ENCODE measurements around the gene SH3PXD2A.

The SH3PXD2A gene

DNA sequence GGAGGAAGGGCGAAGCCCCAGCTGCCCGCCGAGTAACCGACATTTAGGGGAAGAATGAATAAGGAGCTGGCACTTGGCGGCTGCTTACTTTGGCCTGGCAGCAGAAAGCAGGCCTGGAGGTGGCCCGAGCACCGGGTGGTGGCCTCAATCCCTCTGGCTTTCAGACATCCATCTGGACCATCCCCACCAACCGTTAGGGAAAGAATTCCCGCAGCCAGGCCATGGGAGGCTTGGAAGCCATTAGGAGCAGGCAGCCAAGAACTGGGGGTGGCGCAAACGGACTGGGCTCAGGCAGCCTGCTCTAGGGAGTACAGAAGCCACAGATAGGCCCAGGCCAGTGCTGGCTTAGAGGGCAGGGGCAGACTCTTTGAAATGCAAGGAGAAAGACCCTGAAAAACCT is 229.2 kb downstream of the SH3PXD2A start:
- no peak for DNase-seq (ENCODE audit: low spot score)
- peak overlapping the region in 1 of 2 donors; percentile 12 for H3K27ac ChIP-seq

DNA sequence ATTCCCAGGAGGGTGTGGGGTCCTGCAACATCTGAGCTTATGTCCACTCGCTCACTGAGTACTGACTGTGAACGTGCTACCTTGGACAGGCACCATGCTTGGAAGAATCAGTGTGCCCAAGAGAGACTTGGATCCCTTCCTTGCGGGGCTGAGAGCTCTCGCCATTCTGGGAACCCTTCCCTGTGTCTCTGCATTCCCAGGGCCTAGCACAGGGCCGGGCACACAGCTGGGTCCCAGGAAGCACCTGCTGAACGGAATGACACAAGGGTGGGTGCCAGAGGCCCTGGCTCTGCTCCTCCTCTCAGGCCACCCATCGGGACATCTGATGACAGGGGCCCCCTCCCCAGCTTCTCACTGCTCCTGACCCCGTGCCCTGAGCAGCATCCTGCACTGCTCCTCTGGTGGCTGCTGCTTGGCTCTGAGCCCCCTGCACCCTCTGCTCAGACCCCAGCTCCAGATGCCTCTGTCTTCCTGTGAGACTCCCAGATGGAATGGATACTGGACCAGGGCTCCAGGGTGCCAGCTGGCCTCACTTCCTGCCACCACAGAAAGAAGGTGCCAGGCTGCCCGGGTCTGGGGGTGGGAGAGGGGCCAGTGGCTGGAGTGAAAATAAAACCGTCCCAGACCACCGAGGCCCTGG is 232.3 kb downstream of the SH3PXD2A start:
- Histone ChIP-seq H3K4me3 (no peak overlapping the region), H3K27ac (peak overlapping the region; percentile 36 to 90)
- no peak for DNase-seq (ENCODE audit: low spot score)
- TF ChIP-seq, protein P1, sequence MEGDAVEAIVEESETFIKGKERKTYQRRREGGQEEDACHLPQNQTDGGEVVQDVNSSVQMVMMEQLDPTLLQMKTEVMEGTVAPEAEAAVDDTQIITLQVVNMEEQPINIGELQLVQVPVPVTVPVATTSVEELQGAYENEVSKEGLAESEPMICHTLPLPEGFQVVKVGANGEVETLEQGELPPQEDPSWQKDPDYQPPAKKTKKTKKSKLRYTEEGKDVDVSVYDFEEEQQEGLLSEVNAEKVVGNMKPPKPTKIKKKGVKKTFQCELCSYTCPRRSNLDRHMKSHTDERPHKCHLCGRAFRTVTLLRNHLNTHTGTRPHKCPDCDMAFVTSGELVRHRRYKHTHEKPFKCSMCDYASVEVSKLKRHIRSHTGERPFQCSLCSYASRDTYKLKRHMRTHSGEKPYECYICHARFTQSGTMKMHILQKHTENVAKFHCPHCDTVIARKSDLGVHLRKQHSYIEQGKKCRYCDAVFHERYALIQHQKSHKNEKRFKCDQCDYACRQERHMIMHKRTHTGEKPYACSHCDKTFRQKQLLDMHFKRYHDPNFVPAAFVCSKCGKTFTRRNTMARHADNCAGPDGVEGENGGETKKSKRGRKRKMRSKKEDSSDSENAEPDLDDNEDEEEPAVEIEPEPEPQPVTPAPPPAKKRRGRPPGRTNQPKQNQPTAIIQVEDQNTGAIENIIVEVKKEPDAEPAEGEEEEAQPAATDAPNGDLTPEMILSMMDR (IDR thresholded peaks at IDR 0.05): no peak

More for the DNA sequence above, 229.2 kb downstream of the SH3PXD2A start:
- H3K4me3 ChIP-seq: no peak overlapping the region
- TF ChIP-seq, protein P1 (IDR thresholded peaks at IDR 0.05): no peak

DNA sequence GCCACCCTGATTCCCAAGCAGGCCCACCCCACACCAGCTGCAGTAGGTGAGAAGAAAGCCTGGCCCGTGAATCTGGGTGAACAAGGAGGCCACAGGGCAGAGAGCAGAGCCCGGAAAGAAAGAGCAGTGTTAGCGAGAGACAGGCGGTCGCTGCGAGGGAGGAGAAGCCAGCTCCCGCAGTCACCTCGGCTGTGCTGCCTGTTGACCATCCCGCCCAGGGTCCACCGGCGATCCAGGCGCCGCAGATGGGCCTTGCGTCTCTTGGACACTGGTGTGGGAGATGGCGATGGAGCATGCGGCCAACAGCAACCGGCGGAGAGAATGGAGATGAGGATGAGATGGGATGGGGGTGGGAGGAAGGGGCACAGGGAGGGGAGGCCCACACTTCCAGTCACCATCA is 233.1 kb downstream of the SH3PXD2A start:
- TF ChIP-seq, protein P1 (IDR thresholded peaks at IDR 0.05): no peak
- no peak for DNase-seq (ENCODE audit: low spot score)
- H3K27ac ChIP-seq: peak overlapping the region; percentile 36 to 90
- no peak overlapping the region for H3K4me3 ChIP-seq

DNA sequence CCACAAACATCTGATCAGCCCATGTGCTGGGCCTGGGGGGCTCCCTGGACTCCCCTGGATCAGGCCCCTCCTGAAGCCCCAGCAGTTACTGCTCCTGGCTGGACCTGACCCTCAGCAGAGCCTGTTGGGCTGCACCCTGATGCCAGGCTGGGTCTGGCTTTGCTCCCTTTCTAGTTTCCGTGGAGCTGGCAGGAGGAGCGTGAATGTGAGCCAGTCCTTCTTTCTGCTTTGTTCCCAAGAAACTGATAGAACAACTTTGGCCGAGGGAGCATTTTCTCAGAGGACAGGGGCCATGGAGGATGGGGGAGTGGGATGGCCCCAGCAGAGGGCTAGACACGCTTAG is 233.6 kb downstream of the SH3PXD2A start:
- H3K27ac ChIP-seq: peak overlapping the region; percentile 36 to 90
- no peak for DNase-seq (ENCODE audit: low spot score)
- no peak overlapping the region for H3K4me3 ChIP-seq
- TF ChIP-seq, protein P1 (IDR thresholded peaks at IDR 0.05): no peak

DNA sequence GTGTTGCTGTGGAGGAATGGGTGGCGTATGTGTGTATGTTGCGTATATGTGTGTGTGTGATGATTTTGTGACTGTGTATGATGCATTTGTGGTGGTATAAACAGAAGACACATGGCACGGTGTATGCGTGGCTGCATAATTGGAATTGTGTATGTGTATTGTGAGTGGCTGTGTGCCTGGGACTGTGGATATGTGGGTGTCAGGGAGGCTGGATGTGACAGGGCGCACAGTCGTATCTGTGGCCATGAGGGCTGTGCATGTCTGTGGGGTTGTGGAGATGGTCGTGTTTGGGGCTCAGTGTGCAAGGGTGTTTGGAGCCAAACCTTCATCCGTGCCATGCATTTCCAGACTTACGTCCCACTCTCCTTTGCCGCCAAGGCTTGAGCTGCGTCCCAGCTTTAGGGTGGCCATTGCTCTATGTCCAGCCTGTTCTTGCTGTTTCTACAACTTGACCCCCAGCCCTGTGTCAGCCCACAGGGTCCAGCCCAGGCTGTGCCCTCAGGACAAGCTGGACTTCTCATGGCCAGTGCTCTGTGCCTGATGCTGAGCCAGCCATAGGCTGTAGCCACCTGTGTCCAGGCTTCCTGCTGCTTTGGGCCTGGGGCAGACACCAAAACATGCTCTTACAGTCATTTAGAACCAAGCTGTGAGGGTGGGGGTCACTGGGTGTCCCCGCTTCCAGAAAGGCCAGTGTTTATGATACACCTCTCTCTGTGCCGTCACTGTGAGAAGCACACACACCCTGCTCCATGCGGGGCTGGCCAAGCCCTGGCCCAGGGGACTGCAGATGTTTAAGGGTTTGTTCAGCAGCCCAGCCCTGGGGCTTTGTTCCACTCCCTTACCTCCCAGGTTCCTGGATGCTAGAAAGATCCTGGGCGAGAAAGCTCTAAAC is 234.2 kb downstream of the SH3PXD2A start:
- TF ChIP-seq, protein P1 (IDR thresholded peaks at IDR 0.05): no peak
- no peak overlapping the region for H3K4me3 ChIP-seq
- H3K27ac ChIP-seq: peak overlapping the region; percentile 40 to 90
- DNase-seq (ENCODE audit: low spot score): no peak

DNA sequence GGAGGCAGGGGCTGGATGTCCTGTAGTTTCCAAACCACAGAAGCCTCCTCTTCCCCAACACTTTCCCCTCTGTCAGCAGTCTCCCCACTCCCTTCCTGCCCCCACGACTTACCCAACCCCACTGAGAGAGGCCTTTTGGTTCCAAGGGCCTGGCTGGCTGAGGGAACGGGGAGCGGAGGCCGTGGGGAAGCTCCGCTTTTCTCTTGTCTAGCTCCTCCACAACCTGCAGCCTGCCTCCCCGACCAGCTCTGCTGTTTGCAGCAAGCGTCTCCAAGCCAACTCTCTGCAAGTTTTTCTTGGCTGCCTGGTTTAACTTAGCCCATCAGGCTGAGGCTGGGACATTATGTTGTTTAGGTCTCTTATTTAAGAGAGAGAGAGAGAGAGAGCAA is 235.0 kb downstream of the SH3PXD2A start:
- peak overlapping the region; percentile 40 to 90 for H3K27ac ChIP-seq
- no peak for DNase-seq (ENCODE audit: low spot score)
- peak overlapping the region; percentile 19 for H3K4me3 ChIP-seq
- TF ChIP-seq, protein P1 (IDR thresholded peaks at IDR 0.05): no peak
